Measurements from ENCODE around the gene RNF166. TPM values are rescaled to one million over a fixed set of nuclear protein-coding genes. Genes with fewer than 3 reads are reported as not detected.

The RNF166 gene
- total and polyA plus RNA-seq, 4 donors = 7.8 to 27.2 (median 23.5) TPM

- Histone ChIP-seq H3K4me1 (ENCODE audit: control insufficient read depth, insufficient read depth, low read length) (peaks cover 26% of the 10 kb centered on the region), H3K9me3 (ENCODE audit: control insufficient read depth, insufficient read depth, low read length) (no peaks in the 10 kb centered on the region), H3K27ac (ENCODE audit: low read depth, low read length) (peak within 1 kb of the TSS; percentile 33), H3K4me3 (ENCODE audit: low read depth, low read length) (peak within 1 kb of the TSS; percentile 58), H3K27me3 (ENCODE audit: control insufficient read depth, insufficient read depth, low read length) (no peaks in the 10 kb centered on the region), H3K36me3 (ENCODE audit: control insufficient read depth, insufficient read depth, low read length) (peaks cover 79% of the 10 kb centered on the region)
- DNase-seq (ENCODE audit: low read depth in 4 of 6, low spot score in 6 of 6) = peak in 2 of 6 donors; percentile 18 to 53
- WGBS (ENCODE audit: insufficient coverage) = 5% methylated on average over 41 of the region's 41 CpGs
Measured at GRCh38 chr16:88650749-88651275, 55.4 kb downstream of the RNF166 start, which contains the start of gene CYBA. Gene CYBA, minus strand, starts transcription at chr16:88651053. Its CDS starts 40 bp downstream, at chr16:88651013.

DNA sequence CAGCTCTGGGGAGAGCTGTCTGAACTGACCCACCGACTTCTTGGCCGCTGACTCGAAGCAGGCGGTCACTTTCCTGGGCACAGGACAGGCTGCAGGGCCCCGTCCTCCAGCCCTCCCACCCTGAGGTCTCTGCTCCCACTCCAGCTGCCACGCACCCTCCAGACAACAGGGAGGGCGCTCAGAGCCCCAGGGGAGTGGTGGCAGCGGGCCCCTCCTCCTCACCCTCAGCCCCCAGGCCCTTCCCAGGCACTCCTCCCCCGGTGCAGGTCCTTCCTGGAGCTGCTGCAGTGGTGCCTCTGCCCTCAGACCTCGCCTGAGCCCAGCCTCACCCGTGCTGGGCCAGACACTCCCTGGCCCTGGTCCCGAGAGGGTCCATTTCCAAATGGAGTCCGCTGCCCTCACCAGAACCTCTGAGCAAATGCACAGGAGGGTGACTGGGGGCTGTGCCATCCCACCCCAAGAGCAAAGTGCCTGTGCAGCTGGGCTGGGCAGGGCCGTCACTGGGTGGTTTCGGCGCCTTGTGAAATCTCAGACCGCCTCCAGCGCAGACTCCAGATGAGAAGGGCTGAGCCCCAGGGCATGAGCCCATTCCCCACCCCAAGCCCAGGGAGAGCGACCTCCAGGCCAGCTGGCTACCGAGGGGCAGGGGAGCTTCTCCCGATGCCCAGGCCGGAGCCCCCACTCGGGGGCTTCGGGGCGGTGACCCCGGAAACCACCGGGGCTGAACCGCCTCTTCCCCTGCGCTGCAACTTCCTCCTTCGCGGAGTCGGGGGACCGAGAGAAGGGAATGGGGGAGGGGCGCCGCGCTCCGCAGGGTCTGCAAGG, 56.1 kb downstream of the RNF166 start:
- H3K27ac ChIP-seq (ENCODE audit: low read depth, low read length) = no peak overlapping the region
- no peaks in the 10 kb centered on the region for H3K27me3 ChIP-seq (ENCODE audit: control insufficient read depth, insufficient read depth, low read length)
- peaks cover 26% of the 10 kb centered on the region for H3K4me1 ChIP-seq (ENCODE audit: control insufficient read depth, insufficient read depth, low read length)
- H3K9me3 ChIP-seq (ENCODE audit: control insufficient read depth, insufficient read depth, low read length) = no peaks in the 10 kb centered on the region
- peaks cover 72% of the 10 kb centered on the region for H3K36me3 ChIP-seq (ENCODE audit: control insufficient read depth, insufficient read depth, low read length)
- peak in 2 of 6 donors; percentile 31 to 45 for DNase-seq (ENCODE audit: low read depth in 4 of 6, low spot score in 6 of 6)
- 32% methylated on average over 35 of the region's 37 CpGs for WGBS (ENCODE audit: insufficient coverage)
- peak overlapping the region; percentile 58 for H3K4me3 ChIP-seq (ENCODE audit: low read depth, low read length)

- no peak overlapping the region for H3K4me3 ChIP-seq (ENCODE audit: low read depth, low read length)
- peak in 1 of 6 donors; percentile 10 for DNase-seq (ENCODE audit: low read depth in 4 of 6, low spot score in 6 of 6)
- no peak overlapping the region for H3K27ac ChIP-seq (ENCODE audit: low read depth, low read length)
Measured at GRCh38 chr16:88649195-88649923, 56.8 kb downstream of the RNF166 start.

GRCh38 chr16:88647178-88648070, 58.8 kb downstream of the RNF166 start:
- H3K4me1 ChIP-seq (ENCODE audit: control insufficient read depth, insufficient read depth, low read length) = peaks cover 26% of the 10 kb centered on the region
- no peaks in the 10 kb centered on the region for H3K27me3 ChIP-seq (ENCODE audit: control insufficient read depth, insufficient read depth, low read length)
- H3K9me3 ChIP-seq (ENCODE audit: control insufficient read depth, insufficient read depth, low read length) = no peaks in the 10 kb centered on the region
- DNase-seq (ENCODE audit: low read depth in 4 of 6, low spot score in 6 of 6) = no peak
- no peak overlapping the region for H3K27ac ChIP-seq (ENCODE audit: low read depth, low read length)
- WGBS (ENCODE audit: insufficient coverage) = 86% methylated on average over 18 of the region's 22 CpGs
- H3K36me3 ChIP-seq (ENCODE audit: control insufficient read depth, insufficient read depth, low read length) = peaks cover 49% of the 10 kb centered on the region
- no peak overlapping the region for H3K4me3 ChIP-seq (ENCODE audit: low read depth, low read length)

More at GRCh38 chr16:88649195-88649923, 56.8 kb downstream of the RNF166 start:
- peaks cover 64% of the 10 kb centered on the region for H3K36me3 ChIP-seq (ENCODE audit: control insufficient read depth, insufficient read depth, low read length)
- 44% methylated on average over 20 of the region's 20 CpGs for WGBS (ENCODE audit: insufficient coverage)
- no peaks in the 10 kb centered on the region for H3K27me3 ChIP-seq (ENCODE audit: control insufficient read depth, insufficient read depth, low read length)
- no peaks in the 10 kb centered on the region for H3K9me3 ChIP-seq (ENCODE audit: control insufficient read depth, insufficient read depth, low read length)
- peaks cover 26% of the 10 kb centered on the region for H3K4me1 ChIP-seq (ENCODE audit: control insufficient read depth, insufficient read depth, low read length)

Other genes with a start within 250 kb of the RNF166 start
- gene ZC3H18, start 136.0 kb downstream of the RNF166 start, total RNA-seq = 10 to 100 TPM in 1 of 2 donors, 1 to 10 TPM in 1; 9.1 to 13.7 TPM
- 10 to 100 TPM; 43.4 to 46.4 TPM for gene ZC3H18, start 136.0 kb downstream of the RNF166 start, polyA plus RNA-seq (ENCODE audit: insufficient read length in 2 of 2)
- not detected for gene IL17C, start 67.8 kb downstream of the RNF166 start, total RNA-seq
- not detected for gene IL17C, start 67.8 kb downstream of the RNF166 start, polyA plus RNA-seq (ENCODE audit: insufficient read length in 2 of 2)
- gene CYBA, start 55.4 kb downstream of the RNF166 start, total RNA-seq = 100 to 1,000 TPM in 1 of 2 donors, 10 to 100 TPM in 1; 58.5 to 147 TPM
- 10 to 100 TPM; 64.6 to 69.6 TPM for gene CYBA, start 55.4 kb downstream of the RNF166 start, polyA plus RNA-seq (ENCODE audit: insufficient read length in 2 of 2)
- 10 to 100 TPM; 39.5 to 64.3 TPM for gene MVD, start 43.3 kb downstream of the RNF166 start, total RNA-seq
- gene MVD, start 43.3 kb downstream of the RNF166 start, polyA plus RNA-seq (ENCODE audit: insufficient read length in 2 of 2) = 100 to 1,000 TPM; 140 to 157 TPM
- gene SNAI3, start 19.9 kb downstream of the RNF166 start, total RNA-seq = under 1 TPM; 0.30 to 0.33 TPM
- 1 to 10 TPM; 2.2 TPM for gene SNAI3, start 19.9 kb downstream of the RNF166 start, polyA plus RNA-seq (ENCODE audit: insufficient read length in 2 of 2)
- gene CTU2, start 95 bp upstream of the RNF166 start, total RNA-seq = 10 to 100 TPM in 1 of 2 donors, 1 to 10 TPM in 1; 8.6 to 15.2 TPM
- gene CTU2, start 95 bp upstream of the RNF166 start, polyA plus RNA-seq (ENCODE audit: insufficient read length in 2 of 2) = 10 to 100 TPM; 24.9 to 25.8 TPM
- gene PIEZO1, start 78.8 kb upstream of the RNF166 start, total RNA-seq = 10 to 100 TPM; 34.7 to 54.8 TPM
- gene PIEZO1, start 78.8 kb upstream of the RNF166 start, polyA plus RNA-seq (ENCODE audit: insufficient read length in 2 of 2) = 10 to 100 TPM; 27.7 to 45.2 TPM
- 1 to 10 TPM; 3.6 to 4.4 TPM for gene CDT1, start 97.4 kb upstream of the RNF166 start, total RNA-seq
- 10 to 100 TPM; 11.3 to 13.9 TPM for gene CDT1, start 97.4 kb upstream of the RNF166 start, polyA plus RNA-seq (ENCODE audit: insufficient read length in 2 of 2)
- gene APRT, start 105.5 kb upstream of the RNF166 start, total RNA-seq = 100 to 1,000 TPM in 1 of 2 donors, 10 to 100 TPM in 1; 15.8 to 107 TPM
- 10 to 100 TPM; 61.4 to 71.3 TPM for gene APRT, start 105.5 kb upstream of the RNF166 start, polyA plus RNA-seq (ENCODE audit: insufficient read length in 2 of 2)
- gene GALNS, start 150.5 kb upstream of the RNF166 start, total RNA-seq = 10 to 100 TPM; 11.8 to 19.1 TPM
- gene GALNS, start 150.5 kb upstream of the RNF166 start, polyA plus RNA-seq (ENCODE audit: insufficient read length in 2 of 2) = 10 to 100 TPM; 29.7 to 42.8 TPM
- 10 to 100 TPM; 36.3 to 73.4 TPM for gene TRAPPC2L, start 150.7 kb upstream of the RNF166 start, total RNA-seq
- 100 to 1,000 TPM; 107 to 131 TPM for gene TRAPPC2L, start 150.7 kb upstream of the RNF166 start, polyA plus RNA-seq (ENCODE audit: insufficient read length in 2 of 2)
- gene PABPN1L, start 160.3 kb upstream of the RNF166 start, total RNA-seq = not detected
- gene PABPN1L, start 160.3 kb upstream of the RNF166 start, polyA plus RNA-seq (ENCODE audit: insufficient read length in 2 of 2) = under 1 TPM; 0.41 to 0.66 TPM

Data from spinal cord (tissue), 10 donors.